GM12872 (cell line): ENCODE results near the gene BEAN1.

ENCODE experiments used
- TF ChIP-seq, protein P1 (sequence below): IDR thresholded peaks from 3 replicates; pipeline ENCODE4 v1.5.1; 2011; ENCODE audit warnings: low read depth, mild to moderate bottlenecking, low read length, moderate library complexity; ENCODE audit not compliant: insufficient read depth

Gene BEAN1

GRCh38 chr16:66471264-66471663 lies 44.2 kb downstream of the BEAN1 start:
- TF ChIP-seq, protein P1, sequence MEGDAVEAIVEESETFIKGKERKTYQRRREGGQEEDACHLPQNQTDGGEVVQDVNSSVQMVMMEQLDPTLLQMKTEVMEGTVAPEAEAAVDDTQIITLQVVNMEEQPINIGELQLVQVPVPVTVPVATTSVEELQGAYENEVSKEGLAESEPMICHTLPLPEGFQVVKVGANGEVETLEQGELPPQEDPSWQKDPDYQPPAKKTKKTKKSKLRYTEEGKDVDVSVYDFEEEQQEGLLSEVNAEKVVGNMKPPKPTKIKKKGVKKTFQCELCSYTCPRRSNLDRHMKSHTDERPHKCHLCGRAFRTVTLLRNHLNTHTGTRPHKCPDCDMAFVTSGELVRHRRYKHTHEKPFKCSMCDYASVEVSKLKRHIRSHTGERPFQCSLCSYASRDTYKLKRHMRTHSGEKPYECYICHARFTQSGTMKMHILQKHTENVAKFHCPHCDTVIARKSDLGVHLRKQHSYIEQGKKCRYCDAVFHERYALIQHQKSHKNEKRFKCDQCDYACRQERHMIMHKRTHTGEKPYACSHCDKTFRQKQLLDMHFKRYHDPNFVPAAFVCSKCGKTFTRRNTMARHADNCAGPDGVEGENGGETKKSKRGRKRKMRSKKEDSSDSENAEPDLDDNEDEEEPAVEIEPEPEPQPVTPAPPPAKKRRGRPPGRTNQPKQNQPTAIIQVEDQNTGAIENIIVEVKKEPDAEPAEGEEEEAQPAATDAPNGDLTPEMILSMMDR: no peak

DNA sequence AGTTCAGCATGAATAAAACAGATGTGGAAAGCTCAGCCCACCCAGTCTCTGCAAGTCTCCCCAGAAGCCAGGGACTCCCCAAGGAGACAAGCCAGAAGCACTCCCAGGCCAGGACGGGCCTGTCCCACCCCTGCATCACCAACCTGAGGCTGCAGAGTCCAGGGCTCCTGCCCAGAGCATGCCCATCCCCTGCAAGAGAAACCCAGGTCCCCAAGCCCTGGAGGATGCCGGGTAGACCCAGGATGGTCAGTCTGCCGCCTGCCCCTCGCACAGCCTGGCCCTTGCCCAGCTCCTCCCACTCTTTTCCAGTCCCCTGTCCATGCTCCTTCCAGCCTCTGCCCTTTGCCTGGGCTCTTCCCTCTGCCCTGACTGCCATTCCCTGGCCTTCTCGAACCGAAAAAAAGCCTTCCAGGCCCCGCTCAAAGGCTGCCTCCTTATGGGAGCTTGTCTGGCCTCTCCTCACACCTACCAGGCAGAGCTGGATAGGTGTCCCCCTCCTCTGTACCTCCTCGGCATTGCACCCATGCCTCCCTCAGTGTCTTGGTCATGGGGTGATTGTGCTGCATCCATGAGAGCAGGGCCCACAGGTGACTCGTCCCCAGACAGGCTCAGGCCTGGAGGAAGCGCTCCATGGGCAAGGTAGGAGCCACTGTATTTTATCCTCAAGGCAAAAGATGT lies 44.8 kb downstream of the BEAN1 start:
- TF ChIP-seq, protein P1: no peak

DNA sequence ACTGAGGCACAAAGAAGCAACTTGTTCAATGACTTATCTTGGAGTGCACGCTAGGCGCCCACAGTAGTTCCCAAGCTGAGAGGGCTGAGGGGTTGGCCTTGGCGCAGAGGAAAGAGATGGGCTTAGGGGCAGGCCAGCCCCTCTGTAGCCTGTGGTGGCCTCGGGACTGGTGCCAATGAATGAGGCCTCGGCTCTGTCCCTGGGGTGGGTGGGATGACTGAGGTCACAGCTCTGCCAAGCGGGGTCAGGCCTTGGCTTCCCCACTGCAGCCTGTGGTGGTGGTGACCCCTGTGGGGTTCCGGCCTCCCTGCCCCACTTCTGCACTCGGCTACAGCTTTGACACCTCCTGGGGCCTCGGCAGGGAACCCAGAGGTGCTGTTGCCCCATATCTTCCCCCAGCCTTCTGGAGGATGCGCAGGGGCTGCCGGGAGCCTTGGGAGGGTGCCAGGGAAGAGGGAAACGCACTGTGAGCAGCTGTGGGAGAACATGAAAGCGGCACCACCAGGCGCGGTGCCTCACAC lies 46.0 kb downstream of the BEAN1 start:
- TF ChIP-seq, protein P1: no peak

DNA sequence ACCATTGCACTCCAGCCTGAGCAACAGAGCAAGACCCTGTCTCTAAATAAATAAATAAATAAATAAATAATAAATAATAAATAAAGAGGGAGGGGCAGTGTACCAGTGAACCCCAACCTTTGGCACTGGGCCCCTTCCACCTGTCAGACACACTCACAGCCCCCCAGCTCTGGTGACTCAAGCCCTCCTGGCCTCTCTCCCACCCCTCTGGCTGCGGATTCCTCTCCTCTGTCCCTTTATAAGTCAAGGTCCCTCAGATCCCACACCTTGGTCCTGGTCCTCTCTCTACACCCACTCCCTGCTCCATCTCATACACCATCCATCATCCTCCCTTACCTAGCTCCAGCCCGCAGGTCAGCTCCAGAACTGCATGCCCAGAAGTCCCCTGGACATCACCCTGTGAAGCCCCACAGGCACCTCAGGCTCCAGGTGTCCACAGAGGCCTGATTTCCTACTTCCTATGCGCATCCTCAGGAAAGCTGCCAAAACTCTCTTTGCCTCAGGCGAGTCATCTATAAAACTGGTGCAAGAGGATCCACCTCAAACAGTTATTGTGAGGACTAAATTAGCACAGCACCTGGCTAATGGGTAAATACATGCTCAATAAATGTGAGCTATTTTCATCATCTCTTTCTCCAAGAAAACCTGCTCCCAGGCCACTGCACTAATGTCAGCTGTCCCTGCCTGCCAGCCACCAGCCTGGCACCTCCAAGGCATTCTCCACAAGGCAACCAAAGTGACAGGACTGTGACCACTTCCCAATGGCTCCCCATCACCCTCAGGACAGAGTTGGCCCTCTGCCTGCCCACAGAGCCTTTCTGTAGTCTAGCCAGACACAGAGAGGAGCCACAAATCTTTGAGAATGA lies 46.8 kb downstream of the BEAN1 start:
- TF ChIP-seq, protein P1: no peak

DNA sequence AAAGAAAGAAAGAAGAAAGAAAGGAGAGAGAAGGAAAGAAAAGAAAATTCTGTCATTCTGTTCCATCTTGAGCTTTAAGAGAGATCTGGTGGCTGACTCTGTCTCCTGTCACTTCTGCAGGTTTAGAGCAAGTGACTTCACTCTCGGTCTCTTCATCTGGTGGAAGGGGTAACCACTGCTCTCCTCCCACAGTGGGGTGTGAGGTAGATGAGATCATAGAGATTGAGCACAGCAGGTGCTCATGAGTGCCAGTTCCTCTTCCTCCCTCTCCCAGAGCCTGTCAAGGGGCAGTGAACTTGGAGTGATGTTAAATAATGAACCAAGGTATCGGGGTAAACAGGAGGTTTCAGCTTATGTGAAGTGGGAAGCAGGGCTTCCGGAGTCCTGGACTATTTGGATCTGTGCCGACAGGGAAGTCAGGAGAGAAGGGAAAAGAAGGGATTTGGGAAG lies 47.7 kb downstream of the BEAN1 start:
- TF ChIP-seq, protein P1: no peak

DNA sequence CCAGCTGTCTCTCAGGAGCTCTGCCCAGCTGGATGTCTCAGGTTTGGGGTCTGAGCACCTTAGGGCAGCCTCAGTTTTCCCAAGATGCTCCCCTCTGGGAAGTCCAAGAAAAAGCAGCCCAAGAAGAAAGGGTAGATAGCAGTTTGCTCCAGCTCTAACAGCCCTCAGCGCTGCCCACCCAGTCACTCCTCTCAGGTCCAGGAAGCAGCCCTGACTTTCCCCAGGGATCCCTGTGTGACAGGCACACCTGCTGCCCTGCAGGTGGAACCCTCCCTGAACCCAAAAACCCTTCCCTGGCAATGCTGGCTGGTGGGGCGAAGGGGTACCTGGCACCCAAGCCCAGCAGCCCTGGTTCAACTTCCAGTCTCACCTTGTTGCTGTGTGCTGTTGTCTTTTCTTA lies 48.1 kb downstream of the BEAN1 start:
- TF ChIP-seq, protein P1: no peak

DNA sequence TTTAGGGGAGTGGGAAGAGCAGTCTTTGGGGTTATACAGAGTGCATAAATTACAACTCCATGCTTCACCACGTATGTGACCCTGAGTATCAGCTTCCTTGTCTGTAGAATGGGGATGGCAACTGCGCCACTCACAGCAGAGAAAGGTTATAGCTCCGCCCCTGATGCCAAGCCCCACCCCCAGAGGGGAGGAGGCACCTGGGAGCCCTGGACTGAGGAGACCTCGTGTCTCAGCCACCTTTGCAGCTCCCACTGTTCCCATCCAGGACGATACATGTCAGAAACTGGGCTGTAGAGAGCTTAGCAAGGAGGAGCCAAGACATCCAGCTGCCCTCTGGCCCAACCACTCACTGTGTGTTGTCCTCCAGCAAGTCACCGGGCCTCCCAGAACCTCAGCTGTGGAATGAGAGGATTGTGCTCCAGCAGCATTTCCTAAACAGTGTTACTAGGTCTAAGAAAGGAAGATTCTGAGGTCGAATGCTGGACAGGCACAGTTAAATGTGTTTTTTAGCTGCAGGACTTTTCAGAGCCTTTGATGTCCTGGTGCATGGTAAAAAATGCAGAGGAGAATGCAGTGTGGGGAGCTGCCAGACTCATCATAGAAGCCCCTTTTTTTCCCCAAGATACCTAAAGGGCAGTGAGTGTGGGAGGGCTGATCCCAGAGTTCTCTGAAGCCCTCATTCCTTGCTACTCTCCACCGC lies 49.4 kb downstream of the BEAN1 start:
- TF ChIP-seq, protein P1: no peak
